Effector memory CD8-positive, alpha-beta T cell (primary cell): Measurements from ENCODE around the gene TAS1R1.

Source experiments
- ATAC-seq: fragments of 150-1000 bp; cut with Tn5 transposase; replicated peaks from 2 replicates; pipeline ENCODE4 v1.10.0; 2021; ENCODE audit warnings: mild to moderate bottlenecking, moderate library complexity
- DNase-seq, 3 experiments: peaks; one replicate each; pipeline ENCODE4 v3.0.0; 2021
- H3K27ac Mint-ChIP-seq, 2 donors: one replicate each; pipeline ENCODE4 v1.8.0; 2022; ENCODE audit warnings: mild to moderate bottlenecking in 2 of 2, mixed read lengths in 2 of 2, moderate library complexity in 2 of 2
- H3K27me3 Mint-ChIP-seq, 2 donors: one replicate each; pipeline ENCODE4 v1.8.0; 2022; ENCODE audit warnings: mixed read lengths in 2 of 2
- H3K36me3 Mint-ChIP-seq: one replicate; pipeline ENCODE4 v1.8.0; 2022; ENCODE audit warnings: mild to moderate bottlenecking, moderate library complexity, mixed read lengths; ENCODE audit not compliant: insufficient read depth
- H3K4me1 Mint-ChIP-seq, 2 donors: one replicate each; pipeline ENCODE4 v1.8.0; 2022; ENCODE audit warnings: low read depth in 2 of 2, mixed read lengths in 2 of 2
- H3K4me3 Mint-ChIP-seq, 2 donors: one replicate each; pipeline ENCODE4 v1.8.0; 2022; ENCODE audit warnings: mild to moderate bottlenecking in 2 of 2, mixed read lengths in 2 of 2, moderate library complexity in 2 of 2
- H3K9me3 Mint-ChIP-seq, 2 donors: one replicate each; pipeline ENCODE4 v1.8.0; 2022; ENCODE audit warnings: mixed read lengths in 2 of 2

The TAS1R1 gene

GRCh38 chr1:6623269-6623965, 68.3 kb downstream of the TAS1R1 start:
- Mint-ChIP-seq H3K27me3 (no peaks in the 10 kb centered on the region), H3K36me3 (peaks cover 27% of the 10 kb centered on the region), H3K4me3 (no peak overlapping the region)

GRCh38 chr1:6624710-6625583, 69.8 kb downstream of the TAS1R1 start, which contains the start of gene THAP3:
Gene THAP3, plus strand, starts transcription at chr1:6624868. Its CDS starts 351 bp downstream, at chr1:6625219.
- no peaks in the 10 kb centered on the region for H3K27me3 Mint-ChIP-seq
- H3K4me1 Mint-ChIP-seq: peaks cover 31 to 35% of the 10 kb centered on the region in 2 donors
- H3K4me3 Mint-ChIP-seq: peak within 1 kb of the TSS; percentile 84 to 85
- peak within 1 kb of the TSS; percentile 82 to 86 for H3K27ac Mint-ChIP-seq
- H3K9me3 Mint-ChIP-seq: no peaks in the 10 kb centered on the region
- peaks cover 25% of the 10 kb centered on the region for H3K36me3 Mint-ChIP-seq
- ATAC-seq (peak; percentile 95), DNase-seq (peak; percentile 83 to 84 (median 83))

More at GRCh38 chr1:6623269-6623965, 68.3 kb downstream of the TAS1R1 start:
- ATAC-seq (no peak), DNase-seq (no peak)
- Mint-ChIP-seq H3K27ac (no peak overlapping the region), H3K9me3 (no peaks in the 10 kb centered on the region), H3K4me1 (peaks cover 27 to 33% of the 10 kb centered on the region in 2 donors)

GRCh38 chr1:6625584-6626149, 70.6 kb downstream of the TAS1R1 start:
- ATAC-seq (no peak), DNase-seq (no peak)
- Mint-ChIP-seq H3K9me3 (no peaks in the 10 kb centered on the region), H3K4me1 (peaks cover 31 to 32% of the 10 kb centered on the region in 2 donors), H3K36me3 (peaks cover 27% of the 10 kb centered on the region), H3K27ac (peak overlapping the region; percentile 82 to 86), H3K27me3 (no peaks in the 10 kb centered on the region), H3K4me3 (peak overlapping the region; percentile 84 to 85)

- H3K4me1 Mint-ChIP-seq: peaks cover 31 to 32% of the 10 kb centered on the region in 2 donors
Measured at GRCh38 chr1:6627031-6627430, 71.9 kb downstream of the TAS1R1 start.

GRCh38 chr1:6627841-6628545, 72.9 kb downstream of the TAS1R1 start:
- Mint-ChIP-seq H3K4me1 (peaks cover 31 to 32% of the 10 kb centered on the region in 2 donors), H3K4me3 (peak overlapping the region in 1 of 2 donors; percentile 56), H3K9me3 (no peaks in the 10 kb centered on the region), H3K27ac (peak overlapping the region; percentile 73 to 90), H3K36me3 (peaks cover 34% of the 10 kb centered on the region), H3K27me3 (no peaks in the 10 kb centered on the region)
- ATAC-seq (no peak), DNase-seq (no peak)

More at GRCh38 chr1:6627031-6627430, 71.9 kb downstream of the TAS1R1 start:
- ATAC-seq (no peak), DNase-seq (no peak)
- Mint-ChIP-seq H3K27ac (no peak overlapping the region), H3K36me3 (peaks cover 24% of the 10 kb centered on the region), H3K4me3 (peak overlapping the region; percentile 84 to 85), H3K9me3 (no peaks in the 10 kb centered on the region), H3K27me3 (no peaks in the 10 kb centered on the region)

- Mint-ChIP-seq H3K4me3 (no peak overlapping the region), H3K36me3 (peaks cover 42% of the 10 kb centered on the region), H3K4me1 (peaks cover 31% of the 10 kb centered on the region in 2 donors), H3K9me3 (no peaks in the 10 kb centered on the region), H3K27me3 (no peaks in the 10 kb centered on the region), H3K27ac (peak overlapping the region in 1 of 2 donors; percentile 71)
- DNase-seq: no peak
- ATAC-seq: no peak
Measured at GRCh38 chr1:6628971-6629479, 73.9 kb downstream of the TAS1R1 start.
